WTC11 (cell line): ENCODE results near the gene AMER2. TPM values are rescaled to one million over a fixed set of nuclear protein-coding genes. Genes with fewer than 3 reads are reported as not detected.

Source experiments
- ATAC-seq: fragments of 200-7000 bp; cut with Tn5 transposase; 2 replicates; pipeline ENCODE4 v1.10.0; 2021; ENCODE audit warnings: mild to moderate bottlenecking, moderate library complexity
- CTCF ChIA-PET: fragments of 300-600 bp; sonication (Branson Sonifier 250); formaldehyde crosslinking; loops from one replicate; lab custom pipeline; 2021; ENCODE audit warnings: antibody characterized with exemption; lab: Charles Lee
- POLR2A ChIA-PET: fragments of 350-600 bp; sonication (Branson Sonifier 250); formaldehyde crosslinking; loops from one replicate; lab custom pipeline; 2021; ENCODE audit warnings: antibody characterized with exemption; lab: Charles Lee
- DNase-seq: peaks from one replicate; pipeline ENCODE4 v3.0.0; 2021; ENCODE audit warnings: low spot score
- H3K27ac Mint-ChIP-seq: 2 replicates; pipeline ENCODE4 v1.8.0; 2021; ENCODE audit warnings: mixed read lengths
- H3K27me3 Mint-ChIP-seq: 2 replicates; pipeline ENCODE4 v1.8.0; 2021; ENCODE audit warnings: low read depth, mild to moderate bottlenecking, moderate library complexity, mixed read lengths
- H3K36me3 Mint-ChIP-seq: 2 replicates; pipeline ENCODE4 v1.8.0; 2021; ENCODE audit warnings: mixed read lengths
- H3K4me1 Mint-ChIP-seq: 2 replicates; pipeline ENCODE4 v1.8.0; 2022; ENCODE audit warnings: mixed read lengths
- H3K4me3 Mint-ChIP-seq: 2 replicates; pipeline ENCODE4 v1.8.0; 2021; ENCODE audit warnings: mild to moderate bottlenecking, moderate library complexity, mixed read lengths
- H3K9me3 Mint-ChIP-seq: 2 replicates; pipeline ENCODE4 v1.8.0; 2021; ENCODE audit warnings: mixed read lengths
- FOXK1 ChIP-seq: sonication (generic); formaldehyde crosslinking; IDR thresholded peaks from 2 replicates; pipeline ENCODE4 v1.8.0; 2022; ENCODE audit warnings: mild to moderate bottlenecking, moderate library complexity, missing genetic modification reagents
- GRHL2 ChIP-seq: fragments of 250-450 bp; sonication (Bioruptor Pico); IDR thresholded peaks from 2 replicates; pipeline ENCODE4 v1.8.0; 2022; ENCODE audit warnings: mild to moderate bottlenecking, moderate library complexity; ENCODE audit not compliant: insufficient replicate concordance, severe bottlenecking
- NFATC4 ChIP-seq: fragments of 250-450 bp; sonication (Bioruptor Pico); IDR thresholded peaks from 2 replicates; pipeline ENCODE4 v1.9.0; 2021; ENCODE audit warnings: mild to moderate bottlenecking
- NFYB ChIP-seq: sonication (generic); formaldehyde crosslinking; conservative IDR thresholded peaks from 2 replicates; pipeline ENCODE4 v1.8.0; 2022; ENCODE audit warnings: low read depth, missing genetic modification reagents
- NR1H2 ChIP-seq: sonication (generic); formaldehyde crosslinking; IDR thresholded peaks from 2 replicates; pipeline ENCODE4 v1.9.0; 2021; ENCODE audit warnings: mild to moderate bottlenecking, moderate library complexity, missing genetic modification reagents
- PRRX2 ChIP-seq: fragments of 250-450 bp; sonication (Bioruptor Pico); IDR thresholded peaks from 2 replicates; pipeline ENCODE4 v1.8.0; 2021; ENCODE audit warnings: mild to moderate bottlenecking
- RORB ChIP-seq: fragments of 250-450 bp; sonication (Bioruptor Pico); IDR thresholded peaks from 2 replicates; pipeline ENCODE4 v1.9.0; 2021; ENCODE audit warnings: mild to moderate bottlenecking
- SOX15 ChIP-seq: fragments of 250-450 bp; sonication (Bioruptor Pico); IDR thresholded peaks from 2 replicates; pipeline ENCODE4 v1.9.0; 2021; ENCODE audit warnings: mild to moderate bottlenecking
- ZNF138 ChIP-seq: sonication (generic); formaldehyde crosslinking; conservative IDR thresholded peaks from 2 replicates; pipeline ENCODE4 v1.8.1; 2022; ENCODE audit warnings: mild to moderate bottlenecking, moderate library complexity, missing genetic modification reagents
- ZNF396 ChIP-seq: fragments of 250-450 bp; sonication (Bioruptor Pico); IDR thresholded peaks from 2 replicates; pipeline ENCODE4 v1.8.0; 2021; ENCODE audit warnings: mild to moderate bottlenecking, moderate library complexity, borderline replicate concordance
- total RNA-seq: library from RNA; stranded (reverse); gene quantifications from 3 replicates; pipeline ENCODE4 v1.2.3, GENCODE V29; 2021
- TF ChIP-seq, protein P1 (sequence below): sonication (generic); formaldehyde crosslinking; IDR thresholded peaks from 2 replicates; pipeline ENCODE4 v1.8.1; 2022; ENCODE audit warnings: missing genetic modification reagents, borderline replicate concordance
- TF ChIP-seq, protein P2 (sequence below): sonication (generic); formaldehyde crosslinking; IDR thresholded peaks from 2 replicates; pipeline ENCODE4 v1.8.1; 2023; ENCODE audit warnings: mild to moderate bottlenecking, missing genetic modification reagents, moderate library complexity
- TF ChIP-seq, protein P3 (sequence below): sonication (generic); formaldehyde crosslinking; conservative IDR thresholded peaks from 2 replicates; pipeline ENCODE4 v1.8.1; 2022; ENCODE audit warnings: mild to moderate bottlenecking, missing genetic modification reagents
- TF ChIP-seq, protein P4 (sequence below): sonication (generic); formaldehyde crosslinking; IDR thresholded peaks from 2 replicates; pipeline ENCODE4 v1.8.1; 2023; ENCODE audit warnings: mild to moderate bottlenecking, missing genetic modification reagents, borderline replicate concordance
- TF ChIP-seq, protein P5 (sequence below): sonication (generic); formaldehyde crosslinking; IDR thresholded peaks from 2 replicates; pipeline ENCODE4 v1.8.0; 2022; ENCODE audit warnings: mild to moderate bottlenecking, missing genetic modification reagents
- TF ChIP-seq, protein P6 (sequence below): sonication (generic); formaldehyde crosslinking; IDR thresholded peaks from 2 replicates; pipeline ENCODE4 v1.8.1; 2022; ENCODE audit warnings: low read depth, missing genetic modification reagents, borderline replicate concordance
- TF ChIP-seq, protein P7 (sequence below): sonication (generic); formaldehyde crosslinking; IDR thresholded peaks from 2 replicates; pipeline ENCODE4 v1.8.0; 2023; ENCODE audit warnings: missing genetic modification reagents
- TF ChIP-seq, protein P8 (sequence below): fragments of 200-600 bp; IDR thresholded peaks from 2 replicates; pipeline ENCODE4 v1.8.0; 2022; ENCODE audit warnings: antibody characterized with exemption
- TF ChIP-seq, protein P9 (sequence below): sonication (generic); formaldehyde crosslinking; IDR thresholded peaks from 2 replicates; pipeline ENCODE4 v1.8.1; 2023; ENCODE audit warnings: mild to moderate bottlenecking, missing genetic modification reagents

Gene AMER2
- total RNA-seq, 1 experiment from 2014 or later = 0.48 TPM

DNA sequence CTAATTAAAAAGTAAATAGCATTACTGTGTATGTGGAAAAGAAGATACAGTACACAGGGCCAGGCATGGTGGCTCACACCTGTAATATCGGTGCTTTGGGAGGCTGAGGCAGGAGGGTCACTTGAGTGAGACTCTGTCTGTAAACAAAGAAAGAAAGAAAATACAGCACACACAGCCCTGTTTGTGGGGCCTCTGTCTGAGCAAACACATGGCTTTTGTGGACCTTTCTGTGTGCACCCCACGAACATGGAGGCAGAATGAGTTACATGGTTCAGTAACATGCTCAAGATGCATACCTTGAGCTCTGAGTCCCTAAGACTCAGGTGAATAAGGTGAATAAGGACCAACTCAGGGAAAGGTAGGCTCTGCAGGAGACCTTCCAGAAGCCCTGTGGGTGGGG, 20.0 kb upstream of the AMER2 start:
- H3K27me3 Mint-ChIP-seq = peaks cover 14% of the 10 kb centered on the region
- ATAC-seq (no peak), DNase-seq (no peak)
- H3K36me3 Mint-ChIP-seq = no peaks in the 10 kb centered on the region
- ChIA-PET CTCF (interaction anchor here (1.4 kb wide), 1 partner anchor 197 kb away, joined by 3 read pairs; no protein-coding TSS in a partner anchor), POLR2A (no interaction called here)
- H3K27ac Mint-ChIP-seq = no peak overlapping the region
- no peak for TF ChIP-seq FOXK1 (CRISPR knock-in tag)
- TF ChIP-seq ZNF396 (CRISPR knock-in tag) = no peak
- TF ChIP-seq, protein P1, sequence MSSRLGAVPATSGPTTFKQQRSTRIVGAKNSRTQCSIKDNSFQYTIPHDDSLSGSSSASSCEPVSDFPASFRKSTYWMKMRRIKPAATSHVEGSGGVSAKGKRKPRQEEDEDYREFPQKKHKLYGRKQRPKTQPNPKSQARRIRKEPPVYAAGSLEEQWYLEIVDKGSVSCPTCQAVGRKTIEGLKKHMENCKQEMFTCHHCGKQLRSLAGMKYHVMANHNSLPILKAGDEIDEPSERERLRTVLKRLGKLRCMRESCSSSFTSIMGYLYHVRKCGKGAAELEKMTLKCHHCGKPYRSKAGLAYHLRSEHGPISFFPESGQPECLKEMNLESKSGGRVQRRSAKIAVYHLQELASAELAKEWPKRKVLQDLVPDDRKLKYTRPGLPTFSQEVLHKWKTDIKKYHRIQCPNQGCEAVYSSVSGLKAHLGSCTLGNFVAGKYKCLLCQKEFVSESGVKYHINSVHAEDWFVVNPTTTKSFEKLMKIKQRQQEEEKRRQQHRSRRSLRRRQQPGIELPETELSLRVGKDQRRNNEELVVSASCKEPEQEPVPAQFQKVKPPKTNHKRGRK (CRISPR knock-in tag) = no peak
- TF ChIP-seq NR1H2 (CRISPR knock-in tag) = no peak
- TF ChIP-seq NFATC4 (CRISPR knock-in tag) = no peak
- TF ChIP-seq RORB (CRISPR knock-in tag) = no peak
- no peak for TF ChIP-seq PRRX2 (CRISPR knock-in tag)
- TF ChIP-seq GRHL2 (CRISPR knock-in tag) = no peak
- TF ChIP-seq, protein P2, sequence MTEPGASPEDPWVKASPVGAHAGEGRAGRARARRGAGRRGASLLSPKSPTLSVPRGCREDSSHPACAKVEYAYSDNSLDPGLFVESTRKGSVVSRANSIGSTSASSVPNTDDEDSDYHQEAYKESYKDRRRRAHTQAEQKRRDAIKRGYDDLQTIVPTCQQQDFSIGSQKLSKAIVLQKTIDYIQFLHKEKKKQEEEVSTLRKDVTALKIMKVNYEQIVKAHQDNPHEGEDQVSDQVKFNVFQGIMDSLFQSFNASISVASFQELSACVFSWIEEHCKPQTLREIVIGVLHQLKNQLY (CRISPR knock-in tag) = no peak
- TF ChIP-seq, protein P3, sequence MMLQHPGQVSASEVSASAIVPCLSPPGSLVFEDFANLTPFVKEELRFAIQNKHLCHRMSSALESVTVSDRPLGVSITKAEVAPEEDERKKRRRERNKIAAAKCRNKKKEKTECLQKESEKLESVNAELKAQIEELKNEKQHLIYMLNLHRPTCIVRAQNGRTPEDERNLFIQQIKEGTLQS (CRISPR knock-in tag) = no peak
- TF ChIP-seq, protein P4, sequence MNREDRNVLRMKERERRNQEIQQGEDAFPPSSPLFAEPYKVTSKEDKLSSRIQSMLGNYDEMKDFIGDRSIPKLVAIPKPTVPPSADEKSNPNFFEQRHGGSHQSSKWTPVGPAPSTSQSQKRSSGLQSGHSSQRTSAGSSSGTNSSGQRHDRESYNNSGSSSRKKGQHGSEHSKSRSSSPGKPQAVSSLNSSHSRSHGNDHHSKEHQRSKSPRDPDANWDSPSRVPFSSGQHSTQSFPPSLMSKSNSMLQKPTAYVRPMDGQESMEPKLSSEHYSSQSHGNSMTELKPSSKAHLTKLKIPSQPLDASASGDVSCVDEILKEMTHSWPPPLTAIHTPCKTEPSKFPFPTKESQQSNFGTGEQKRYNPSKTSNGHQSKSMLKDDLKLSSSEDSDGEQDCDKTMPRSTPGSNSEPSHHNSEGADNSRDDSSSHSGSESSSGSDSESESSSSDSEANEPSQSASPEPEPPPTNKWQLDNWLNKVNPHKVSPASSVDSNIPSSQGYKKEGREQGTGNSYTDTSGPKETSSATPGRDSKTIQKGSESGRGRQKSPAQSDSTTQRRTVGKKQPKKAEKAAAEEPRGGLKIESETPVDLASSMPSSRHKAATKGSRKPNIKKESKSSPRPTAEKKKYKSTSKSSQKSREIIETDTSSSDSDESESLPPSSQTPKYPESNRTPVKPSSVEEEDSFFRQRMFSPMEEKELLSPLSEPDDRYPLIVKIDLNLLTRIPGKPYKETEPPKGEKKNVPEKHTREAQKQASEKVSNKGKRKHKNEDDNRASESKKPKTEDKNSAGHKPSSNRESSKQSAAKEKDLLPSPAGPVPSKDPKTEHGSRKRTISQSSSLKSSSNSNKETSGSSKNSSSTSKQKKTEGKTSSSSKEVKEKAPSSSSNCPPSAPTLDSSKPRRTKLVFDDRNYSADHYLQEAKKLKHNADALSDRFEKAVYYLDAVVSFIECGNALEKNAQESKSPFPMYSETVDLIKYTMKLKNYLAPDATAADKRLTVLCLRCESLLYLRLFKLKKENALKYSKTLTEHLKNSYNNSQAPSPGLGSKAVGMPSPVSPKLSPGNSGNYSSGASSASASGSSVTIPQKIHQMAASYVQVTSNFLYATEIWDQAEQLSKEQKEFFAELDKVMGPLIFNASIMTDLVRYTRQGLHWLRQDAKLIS = no peak
- no peak for TF ChIP-seq SOX15 (CRISPR knock-in tag)
- TF ChIP-seq, protein P5, sequence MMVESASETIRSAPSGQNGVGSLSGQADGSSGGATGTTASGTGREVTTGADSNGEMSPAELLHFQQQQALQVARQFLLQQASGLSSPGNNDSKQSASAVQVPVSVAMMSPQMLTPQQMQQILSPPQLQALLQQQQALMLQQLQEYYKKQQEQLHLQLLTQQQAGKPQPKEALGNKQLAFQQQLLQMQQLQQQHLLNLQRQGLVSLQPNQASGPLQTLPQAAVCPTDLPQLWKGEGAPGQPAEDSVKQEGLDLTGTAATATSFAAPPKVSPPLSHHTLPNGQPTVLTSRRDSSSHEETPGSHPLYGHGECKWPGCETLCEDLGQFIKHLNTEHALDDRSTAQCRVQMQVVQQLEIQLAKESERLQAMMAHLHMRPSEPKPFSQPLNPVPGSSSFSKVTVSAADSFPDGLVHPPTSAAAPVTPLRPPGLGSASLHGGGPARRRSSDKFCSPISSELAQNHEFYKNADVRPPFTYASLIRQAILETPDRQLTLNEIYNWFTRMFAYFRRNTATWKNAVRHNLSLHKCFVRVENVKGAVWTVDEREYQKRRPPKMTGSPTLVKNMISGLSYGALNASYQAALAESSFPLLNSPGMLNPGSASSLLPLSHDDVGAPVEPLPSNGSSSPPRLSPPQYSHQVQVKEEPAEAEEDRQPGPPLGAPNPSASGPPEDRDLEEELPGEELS (CRISPR knock-in tag) = no peak
- TF ChIP-seq ZNF138 (CRISPR knock-in tag) = no peak
- TF ChIP-seq NFYB (CRISPR knock-in tag) = no peak
- TF ChIP-seq, protein P6, sequence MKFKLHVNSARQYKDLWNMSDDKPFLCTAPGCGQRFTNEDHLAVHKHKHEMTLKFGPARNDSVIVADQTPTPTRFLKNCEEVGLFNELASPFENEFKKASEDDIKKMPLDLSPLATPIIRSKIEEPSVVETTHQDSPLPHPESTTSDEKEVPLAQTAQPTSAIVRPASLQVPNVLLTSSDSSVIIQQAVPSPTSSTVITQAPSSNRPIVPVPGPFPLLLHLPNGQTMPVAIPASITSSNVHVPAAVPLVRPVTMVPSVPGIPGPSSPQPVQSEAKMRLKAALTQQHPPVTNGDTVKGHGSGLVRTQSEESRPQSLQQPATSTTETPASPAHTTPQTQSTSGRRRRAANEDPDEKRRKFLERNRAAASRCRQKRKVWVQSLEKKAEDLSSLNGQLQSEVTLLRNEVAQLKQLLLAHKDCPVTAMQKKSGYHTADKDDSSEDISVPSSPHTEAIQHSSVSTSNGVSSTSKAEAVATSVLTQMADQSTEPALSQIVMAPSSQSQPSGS (CRISPR knock-in tag) = no peak
- no peak overlapping the region for H3K4me3 Mint-ChIP-seq
- H3K4me1 Mint-ChIP-seq = no peaks in the 10 kb centered on the region
- H3K9me3 Mint-ChIP-seq = peaks cover 24% of the 10 kb centered on the region

DNA sequence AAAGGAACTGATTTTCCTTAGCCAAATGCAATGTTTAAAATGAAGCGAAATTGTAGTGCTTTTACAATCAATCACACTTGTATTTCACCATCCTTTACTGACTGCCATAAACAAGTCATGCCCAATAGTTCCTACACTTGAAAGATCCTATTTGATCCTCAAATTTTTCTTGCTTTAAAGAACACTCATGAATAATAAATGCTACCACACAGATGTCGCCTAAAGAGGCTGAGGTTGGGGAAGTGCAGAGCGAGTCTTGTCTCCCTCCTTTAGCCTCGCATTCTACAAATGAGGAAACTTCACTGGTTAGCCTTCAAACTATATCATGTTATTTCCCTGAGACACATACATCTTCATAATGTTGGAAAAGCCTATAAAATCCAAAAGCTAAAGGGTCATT, 18.7 kb upstream of the AMER2 start:
- Mint-ChIP-seq H3K27me3 (peaks cover 14% of the 10 kb centered on the region), H3K27ac (no peak overlapping the region), H3K9me3 (peaks cover 17% of the 10 kb centered on the region), H3K4me3 (no peak overlapping the region), H3K36me3 (no peaks in the 10 kb centered on the region), H3K4me1 (no peaks in the 10 kb centered on the region)
- DNase-seq (no peak), ATAC-seq (no peak)
- ChIA-PET CTCF (interaction anchor here (0.5 kb wide), 1 partner anchor 8 kb away, joined by 3 read pairs; no protein-coding TSS in a partner anchor), POLR2A (no interaction called here)
- TF ChIP-seq, protein P7, sequence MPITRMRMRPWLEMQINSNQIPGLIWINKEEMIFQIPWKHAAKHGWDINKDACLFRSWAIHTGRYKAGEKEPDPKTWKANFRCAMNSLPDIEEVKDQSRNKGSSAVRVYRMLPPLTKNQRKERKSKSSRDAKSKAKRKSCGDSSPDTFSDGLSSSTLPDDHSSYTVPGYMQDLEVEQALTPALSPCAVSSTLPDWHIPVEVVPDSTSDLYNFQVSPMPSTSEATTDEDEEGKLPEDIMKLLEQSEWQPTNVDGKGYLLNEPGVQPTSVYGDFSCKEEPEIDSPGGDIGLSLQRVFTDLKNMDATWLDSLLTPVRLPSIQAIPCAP (CRISPR knock-in tag) = no peak
- TF ChIP-seq, protein P8, sequence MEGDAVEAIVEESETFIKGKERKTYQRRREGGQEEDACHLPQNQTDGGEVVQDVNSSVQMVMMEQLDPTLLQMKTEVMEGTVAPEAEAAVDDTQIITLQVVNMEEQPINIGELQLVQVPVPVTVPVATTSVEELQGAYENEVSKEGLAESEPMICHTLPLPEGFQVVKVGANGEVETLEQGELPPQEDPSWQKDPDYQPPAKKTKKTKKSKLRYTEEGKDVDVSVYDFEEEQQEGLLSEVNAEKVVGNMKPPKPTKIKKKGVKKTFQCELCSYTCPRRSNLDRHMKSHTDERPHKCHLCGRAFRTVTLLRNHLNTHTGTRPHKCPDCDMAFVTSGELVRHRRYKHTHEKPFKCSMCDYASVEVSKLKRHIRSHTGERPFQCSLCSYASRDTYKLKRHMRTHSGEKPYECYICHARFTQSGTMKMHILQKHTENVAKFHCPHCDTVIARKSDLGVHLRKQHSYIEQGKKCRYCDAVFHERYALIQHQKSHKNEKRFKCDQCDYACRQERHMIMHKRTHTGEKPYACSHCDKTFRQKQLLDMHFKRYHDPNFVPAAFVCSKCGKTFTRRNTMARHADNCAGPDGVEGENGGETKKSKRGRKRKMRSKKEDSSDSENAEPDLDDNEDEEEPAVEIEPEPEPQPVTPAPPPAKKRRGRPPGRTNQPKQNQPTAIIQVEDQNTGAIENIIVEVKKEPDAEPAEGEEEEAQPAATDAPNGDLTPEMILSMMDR = no peak
- TF ChIP-seq, protein P9, sequence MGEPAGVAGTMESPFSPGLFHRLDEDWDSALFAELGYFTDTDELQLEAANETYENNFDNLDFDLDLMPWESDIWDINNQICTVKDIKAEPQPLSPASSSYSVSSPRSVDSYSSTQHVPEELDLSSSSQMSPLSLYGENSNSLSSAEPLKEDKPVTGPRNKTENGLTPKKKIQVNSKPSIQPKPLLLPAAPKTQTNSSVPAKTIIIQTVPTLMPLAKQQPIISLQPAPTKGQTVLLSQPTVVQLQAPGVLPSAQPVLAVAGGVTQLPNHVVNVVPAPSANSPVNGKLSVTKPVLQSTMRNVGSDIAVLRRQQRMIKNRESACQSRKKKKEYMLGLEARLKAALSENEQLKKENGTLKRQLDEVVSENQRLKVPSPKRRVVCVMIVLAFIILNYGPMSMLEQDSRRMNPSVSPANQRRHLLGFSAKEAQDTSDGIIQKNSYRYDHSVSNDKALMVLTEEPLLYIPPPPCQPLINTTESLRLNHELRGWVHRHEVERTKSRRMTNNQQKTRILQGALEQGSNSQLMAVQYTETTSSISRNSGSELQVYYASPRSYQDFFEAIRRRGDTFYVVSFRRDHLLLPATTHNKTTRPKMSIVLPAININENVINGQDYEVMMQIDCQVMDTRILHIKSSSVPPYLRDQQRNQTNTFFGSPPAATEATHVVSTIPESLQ (CRISPR knock-in tag) = no peak
